ENCODE data around the gene PDE9A. TPM values are rescaled to one million over a fixed set of nuclear protein-coding genes. Genes with fewer than 3 reads are reported as not detected.

Gene PDE9A
- total RNA-seq, 2 experiments from 2014 or later: 7.5 to 9.5 TPM

DNA sequence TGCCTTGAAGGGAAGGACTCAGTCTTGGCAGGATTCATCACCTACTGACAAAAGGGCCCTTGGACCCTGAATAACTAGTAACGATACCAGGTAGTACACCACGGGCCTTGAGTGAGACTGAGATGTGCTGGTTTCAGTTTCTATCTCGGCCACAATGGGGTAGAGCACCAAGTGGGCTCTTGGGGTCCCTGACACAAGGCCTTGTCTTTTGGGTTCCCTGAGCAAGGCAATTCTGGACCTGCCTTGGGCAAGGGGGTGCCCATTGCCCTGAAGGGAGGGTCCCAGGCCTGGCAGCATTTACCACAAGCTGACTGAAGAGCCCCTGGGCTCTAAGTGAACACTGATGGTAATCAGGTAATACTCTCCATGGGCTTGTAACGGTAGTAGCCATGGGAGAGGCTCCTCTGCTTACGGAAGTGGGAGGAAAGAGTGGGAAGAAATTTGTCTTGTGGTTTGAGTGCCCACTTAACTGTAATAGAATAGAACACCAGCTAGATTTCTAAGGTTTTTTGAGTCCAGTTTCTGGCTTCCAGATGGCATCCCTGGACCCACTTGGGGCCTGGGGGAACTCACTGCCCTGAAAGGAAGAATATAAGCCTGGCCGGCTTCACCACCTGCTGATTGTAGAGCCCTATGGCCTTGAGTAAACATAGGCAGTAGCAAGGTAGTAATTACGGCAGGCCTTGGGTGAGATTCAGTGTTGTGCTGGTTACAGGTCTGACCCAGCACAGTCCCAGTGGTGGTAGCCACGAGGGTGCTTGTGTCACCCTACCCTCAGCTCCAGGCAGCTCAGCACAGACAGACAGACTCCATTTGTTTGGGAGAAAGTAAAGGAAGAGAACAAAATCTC is 167.4 kb downstream of the PDE9A start:
- Mint-ChIP-seq H3K27ac (no peak overlapping the region), H3K27me3 (peaks cover 22% of the 10 kb centered on the region), H3K4me1 (peaks cover 2% of the 10 kb centered on the region), H3K4me3 (no peak overlapping the region), H3K9me3 (peaks cover 3% of the 10 kb centered on the region), H3K36me3 (no peaks in the 10 kb centered on the region)
- DNase-seq (no peak), ATAC-seq (ENCODE audit: low read depth) (no peak)
- POLR2A ChIA-PET: no interaction called here

Other genes with a start within 250 kb of the PDE9A start
- 10 to 100 TPM; 77.8 to 80.2 TPM for gene UBASH3A, start 249.7 kb upstream of the PDE9A start, total RNA-seq
- gene RSPH1, start 157.4 kb upstream of the PDE9A start, total RNA-seq: not detected
- 10 to 100 TPM; 24.7 to 25.4 TPM for gene SLC37A1, start 139.8 kb upstream of the PDE9A start, total RNA-seq
- gene WDR4, start 225.9 kb downstream of the PDE9A start, total RNA-seq: 10 to 100 TPM; 27.2 to 28.5 TPM
- 10 to 100 TPM; 27.1 to 30.5 TPM for gene NDUFV3, start 239.7 kb downstream of the PDE9A start, total RNA-seq